ENCODE measurements around the gene SDHA.
"Not testable (repeated sequence)": the region's sequence is repeated elsewhere in the genome, so short reads cannot be mapped to it uniquely, and the experiment has no call there.

The SDHA gene

DNA sequence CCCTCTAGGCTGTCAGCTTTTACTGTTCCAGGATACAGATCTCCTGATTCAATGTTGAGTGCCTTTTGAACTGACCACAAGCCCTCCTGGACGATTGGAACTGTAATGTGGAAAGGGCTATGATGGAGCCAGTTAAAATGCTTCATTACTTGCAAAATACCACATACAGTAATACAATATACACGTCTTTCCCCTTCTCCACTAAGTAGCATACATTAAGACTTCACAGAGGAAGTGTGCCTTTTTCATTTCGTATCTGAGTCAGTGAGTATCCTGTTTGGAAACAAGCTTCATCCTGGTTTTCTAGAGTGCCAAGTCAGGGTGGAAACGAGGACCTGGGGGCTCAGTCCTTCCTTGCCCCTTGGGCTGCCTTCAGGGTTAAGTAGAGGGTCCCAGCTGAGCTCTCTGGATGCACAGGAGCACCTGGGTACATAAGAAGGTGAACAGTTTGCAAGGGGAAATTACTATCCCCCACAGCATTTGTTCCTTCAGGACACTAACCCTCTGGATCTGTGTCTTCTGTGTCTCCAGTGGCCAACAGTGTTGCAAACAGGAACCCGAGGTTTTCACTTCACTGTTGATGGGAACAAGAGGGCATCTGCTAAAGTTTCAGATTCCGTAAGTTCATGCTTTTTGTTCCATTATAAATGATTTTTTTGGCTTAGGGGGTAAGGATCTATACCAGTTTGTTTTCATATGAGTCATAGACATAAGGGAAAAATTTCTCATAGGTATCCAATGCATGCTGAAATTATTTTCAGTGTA lies 5.0 kb downstream of the SDHA start:
- DNase-seq (ENCODE audit: low spot score) = not testable (repeated sequence)

DNA sequence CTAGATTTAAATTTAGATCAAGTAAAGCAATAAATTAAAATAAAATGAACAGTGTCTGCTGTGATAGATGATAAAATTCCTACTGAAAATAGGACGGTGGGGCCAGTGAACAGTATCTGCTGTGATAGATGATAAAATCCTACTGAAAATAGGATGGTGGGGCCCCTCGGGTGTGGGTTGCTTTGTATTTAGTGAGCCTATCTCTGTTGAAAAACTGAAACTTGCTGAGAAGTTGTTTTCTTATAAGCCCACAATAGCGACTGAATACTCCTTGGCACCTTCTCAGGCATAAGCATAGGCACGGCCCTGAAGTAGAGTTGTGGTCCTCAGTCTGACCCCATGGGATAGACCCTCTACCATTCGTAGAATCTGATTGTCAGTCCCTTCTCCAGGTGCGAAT lies 5.7 kb downstream of the SDHA start:
- DNase-seq (ENCODE audit: low spot score) = no peak

DNA sequence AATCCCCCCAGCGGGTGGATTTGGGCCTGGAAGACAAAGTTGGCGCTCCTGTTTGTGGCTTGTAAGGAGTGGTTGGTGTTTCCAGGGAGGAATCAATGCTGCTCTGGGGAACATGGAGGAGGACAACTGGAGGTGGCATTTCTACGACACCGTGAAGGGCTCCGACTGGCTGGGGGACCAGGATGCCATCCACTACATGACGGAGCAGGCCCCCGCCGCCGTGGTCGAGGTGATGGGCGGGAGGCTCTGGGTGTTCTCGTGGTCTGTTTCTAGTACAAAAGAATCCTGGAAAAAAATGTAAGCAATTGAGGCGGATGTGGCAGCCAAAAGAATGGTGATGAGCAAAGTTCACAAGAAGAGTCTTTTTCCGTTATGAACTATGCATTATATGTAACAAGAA lies 7.2 kb downstream of the SDHA start:
- DNase-seq (ENCODE audit: low spot score) = no peak

DNA sequence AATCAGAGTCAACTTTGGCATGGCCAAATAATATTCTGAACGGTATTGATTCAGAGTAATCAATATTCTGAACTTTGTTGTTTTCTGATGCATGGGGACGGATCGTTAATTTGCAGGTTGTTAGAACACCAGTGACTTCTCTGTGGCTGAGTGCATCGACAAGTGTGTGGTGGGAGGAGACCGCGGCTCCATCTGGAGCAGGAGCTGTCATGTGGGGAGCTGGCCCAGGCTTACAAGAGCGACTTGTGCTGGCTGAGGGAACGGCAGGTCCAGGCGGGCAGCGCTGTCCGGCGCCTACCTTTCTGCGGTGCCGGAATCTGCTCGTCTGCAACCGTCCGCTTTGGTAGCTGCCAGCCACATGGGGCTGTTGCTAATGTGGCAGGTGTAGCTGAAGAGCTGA lies 9.3 kb downstream of the SDHA start:
- DNase-seq (ENCODE audit: low spot score) = not testable (repeated sequence)

DNA sequence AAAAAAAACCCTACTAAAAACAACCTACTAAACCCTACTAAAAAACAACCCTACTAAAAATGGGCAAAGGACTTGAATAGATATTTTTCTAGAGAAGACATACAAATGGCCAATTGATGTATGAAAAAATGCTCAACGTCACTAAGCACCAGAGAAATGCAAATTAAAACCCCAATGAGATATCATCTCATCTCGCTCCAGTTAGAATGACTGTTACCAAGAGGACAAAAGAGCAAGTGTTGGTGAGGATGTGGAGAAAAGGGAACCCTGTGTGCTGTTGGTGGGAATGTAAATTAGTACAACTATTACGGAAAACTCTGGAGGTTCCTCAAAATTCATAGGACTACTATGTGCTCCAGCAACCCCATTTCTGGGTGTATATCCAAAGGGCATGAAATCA lies 10.8 kb downstream of the SDHA start:
- no peak for DNase-seq (ENCODE audit: low spot score)

DNA sequence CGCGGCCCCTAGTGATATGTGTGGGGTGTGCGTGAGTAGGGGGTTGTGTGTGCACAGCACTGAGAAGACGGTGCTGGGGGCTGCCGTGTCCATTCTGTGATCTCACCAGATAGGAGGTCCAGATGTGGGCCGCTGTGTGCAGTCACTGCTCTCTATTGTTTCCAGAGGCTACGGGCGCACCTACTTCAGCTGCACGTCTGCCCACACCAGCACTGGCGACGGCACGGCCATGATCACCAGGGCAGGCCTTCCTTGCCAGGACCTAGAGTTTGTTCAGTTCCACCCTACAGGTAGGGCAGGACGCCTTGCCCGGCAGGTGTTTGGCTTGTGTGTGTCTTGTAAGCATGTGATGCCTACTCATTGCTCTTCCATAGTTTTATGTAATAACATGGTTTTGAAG lies 12.6 kb downstream of the SDHA start:
- no peak for DNase-seq (ENCODE audit: low spot score)

DNA sequence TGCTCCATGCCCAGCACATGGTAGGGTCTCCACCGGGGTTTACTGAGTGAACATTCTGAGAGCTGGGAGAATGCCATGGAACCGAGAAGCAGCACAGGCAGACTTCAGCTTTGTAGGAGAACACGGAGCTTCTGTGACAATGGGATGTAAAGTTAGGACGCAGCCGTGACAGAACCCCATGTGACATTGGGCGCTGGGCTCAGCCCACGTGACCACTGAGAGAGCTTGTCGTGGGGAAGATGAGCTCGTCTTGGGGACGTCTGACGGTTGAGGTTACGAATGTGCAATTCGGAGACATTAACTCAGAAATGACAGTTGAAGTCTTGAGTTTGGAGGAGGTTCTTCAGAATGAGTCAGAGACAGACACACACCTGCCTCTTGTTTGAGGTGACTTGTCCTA lies 13.5 kb downstream of the SDHA start:
- no peak for DNase-seq (ENCODE audit: low spot score)

DNA sequence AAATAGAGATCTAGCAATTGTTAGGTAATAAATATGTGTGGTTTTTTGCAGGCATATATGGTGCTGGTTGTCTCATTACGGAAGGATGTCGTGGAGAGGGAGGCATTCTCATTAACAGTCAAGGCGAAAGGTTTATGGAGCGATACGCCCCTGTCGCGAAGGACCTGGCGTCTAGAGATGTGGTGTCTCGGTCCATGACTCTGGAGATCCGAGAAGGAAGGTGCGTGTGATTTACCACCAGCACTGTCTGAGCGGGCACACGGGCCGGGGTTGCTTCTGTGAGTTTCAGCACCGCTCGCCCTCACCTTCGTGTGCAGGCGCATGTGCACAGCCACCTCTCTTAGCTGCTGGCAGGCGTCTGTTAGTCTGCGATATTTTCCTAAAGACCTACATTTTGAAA lies 15.3 kb downstream of the SDHA start:
- DNase-seq (ENCODE audit: low spot score) = not testable (repeated sequence)

DNA sequence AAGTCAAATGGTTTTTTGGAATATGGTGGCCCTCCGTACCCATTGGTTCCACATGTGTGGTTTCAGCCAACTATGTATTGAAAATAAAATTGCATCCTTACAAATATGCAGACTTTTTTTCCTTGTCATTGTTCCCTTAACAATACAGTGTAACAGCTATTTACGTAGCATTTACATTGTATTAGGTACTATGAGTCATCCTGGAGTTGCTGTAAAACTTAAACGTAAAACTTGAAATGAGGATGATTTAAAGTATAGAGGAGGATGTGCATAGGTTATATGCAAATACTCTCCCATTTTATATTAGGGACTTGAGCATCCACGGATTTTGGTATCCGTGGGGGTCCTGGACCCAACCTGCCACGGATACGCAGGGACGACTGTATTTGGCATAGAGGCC lies 16.3 kb downstream of the SDHA start:
- no peak for DNase-seq (ENCODE audit: low spot score)

DNA sequence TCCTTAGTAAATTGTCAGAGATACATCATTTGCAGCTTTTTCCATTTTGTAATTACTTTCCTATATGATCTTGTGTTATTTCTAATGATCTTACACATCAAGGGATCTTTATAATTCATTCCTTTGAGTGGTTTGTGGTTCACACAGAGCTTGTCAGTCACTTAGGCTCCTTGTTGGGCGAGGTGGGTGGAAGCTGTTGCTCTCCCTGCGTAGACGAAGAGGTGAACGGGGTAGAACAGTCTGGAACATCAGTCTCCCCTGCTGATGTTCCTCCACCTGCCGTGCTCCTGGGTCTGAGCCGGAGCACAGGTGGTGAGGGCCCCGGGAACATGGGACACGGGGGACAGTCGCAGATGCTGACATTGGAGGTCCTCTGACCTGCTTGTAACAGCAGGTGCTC lies 17.4 kb downstream of the SDHA start:
- not testable (repeated sequence) for DNase-seq (ENCODE audit: low spot score)

DNA sequence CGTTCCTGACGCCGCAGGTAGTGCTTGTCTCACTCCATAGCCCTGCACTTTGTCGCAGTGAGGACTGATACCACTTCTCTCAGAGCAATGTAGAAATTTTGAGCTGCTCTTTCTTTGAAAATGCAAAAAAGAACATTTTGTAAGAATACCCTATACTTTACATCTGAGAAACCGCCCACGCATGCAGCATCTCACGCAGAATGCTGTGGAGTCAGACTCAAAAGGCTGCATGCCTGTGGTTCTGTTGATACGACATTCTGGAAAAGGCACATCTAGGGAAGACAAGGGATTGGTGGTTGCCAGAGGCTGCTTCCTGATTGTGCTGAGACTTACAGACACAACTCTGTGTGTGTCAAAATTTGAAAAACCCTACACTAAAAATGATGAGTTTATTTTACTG lies 19.8 kb downstream of the SDHA start:
- DNase-seq (ENCODE audit: low spot score) = not testable (repeated sequence)

DNA sequence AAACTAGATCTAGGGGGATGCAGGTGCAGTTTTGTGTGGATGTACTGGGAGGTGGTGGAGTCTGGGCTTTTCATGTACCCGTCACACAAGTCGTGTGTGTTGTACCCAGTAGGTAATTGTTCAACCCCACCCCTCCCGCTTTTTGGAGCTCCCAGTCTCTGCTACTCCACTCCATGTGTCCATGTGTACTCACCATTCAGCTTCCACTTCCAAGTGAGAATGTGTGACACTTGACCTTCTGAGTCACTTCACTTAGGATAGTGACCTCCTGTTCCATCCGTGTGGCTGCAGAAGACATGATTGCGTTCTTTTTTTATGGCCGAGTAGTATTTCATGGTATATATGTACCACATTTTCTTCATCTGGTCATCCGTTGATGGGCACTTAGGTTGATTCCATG lies 22.4 kb downstream of the SDHA start:
- DNase-seq (ENCODE audit: low spot score) = not testable (repeated sequence)

DNA sequence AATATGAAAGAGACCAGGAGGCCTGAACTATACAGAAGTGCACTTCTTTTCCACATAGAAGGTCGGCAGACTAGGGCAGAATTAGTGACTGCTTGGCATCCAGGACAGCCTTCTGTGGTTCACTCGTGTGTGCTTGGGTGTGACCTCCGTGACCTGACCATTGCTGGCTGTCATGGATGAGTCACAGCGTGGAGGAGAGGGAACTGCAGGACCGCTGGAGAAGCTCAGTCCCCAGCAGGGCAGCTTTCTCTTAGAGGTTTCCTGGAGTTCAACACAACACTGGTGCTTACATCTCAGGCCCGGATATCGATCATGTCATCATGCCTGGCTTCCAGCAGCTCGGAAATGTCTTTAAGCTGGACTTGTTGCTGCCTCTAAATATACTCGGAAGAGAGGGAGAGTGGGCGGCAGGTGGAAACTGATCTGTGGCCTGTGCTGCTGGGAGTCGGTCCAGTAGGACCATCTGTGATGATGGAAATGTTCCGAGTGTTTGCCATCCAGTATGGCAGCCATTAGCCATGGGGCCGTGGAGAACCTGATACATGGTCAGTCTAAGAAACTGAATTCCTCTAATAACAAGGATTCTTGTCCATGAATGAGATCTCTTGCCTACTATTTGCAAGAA lies 23.0 kb downstream of the SDHA start:
- not testable (repeated sequence) for DNase-seq (ENCODE audit: low spot score)

DNA sequence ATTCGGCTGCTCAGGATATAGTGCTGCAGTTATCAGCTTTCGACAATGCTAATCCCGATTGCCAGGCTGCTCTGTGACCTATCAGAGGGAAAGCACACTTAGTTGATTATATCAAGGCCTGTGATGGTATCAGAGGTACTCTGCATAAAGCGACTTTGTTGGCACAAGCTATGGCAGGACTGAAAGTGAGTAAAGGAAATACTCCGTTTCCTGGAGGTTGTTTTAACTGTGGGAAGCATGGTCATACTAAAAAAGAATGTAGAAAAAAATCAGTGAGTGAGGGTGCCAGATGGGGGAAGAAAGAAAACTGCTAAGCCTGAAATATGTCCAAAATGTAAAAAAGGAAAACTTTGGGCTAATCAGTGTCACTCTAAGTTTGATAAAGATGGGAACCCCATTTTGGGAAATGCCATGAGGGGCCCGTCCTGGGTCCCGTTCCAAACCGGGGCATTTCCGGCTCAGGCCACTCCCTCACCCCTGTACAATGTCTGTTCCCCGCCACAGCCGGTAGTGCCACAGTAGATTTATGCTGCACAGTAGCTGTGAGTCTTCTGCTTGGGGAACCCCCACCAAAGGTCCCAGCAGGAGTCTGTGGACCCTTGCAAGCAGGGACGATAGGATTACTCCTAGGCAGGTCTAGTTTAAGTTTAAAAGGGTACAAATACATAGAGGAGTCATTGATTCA lies 25.7 kb downstream of the SDHA start:
- not testable (repeated sequence) for DNase-seq (ENCODE audit: low spot score)

DNA sequence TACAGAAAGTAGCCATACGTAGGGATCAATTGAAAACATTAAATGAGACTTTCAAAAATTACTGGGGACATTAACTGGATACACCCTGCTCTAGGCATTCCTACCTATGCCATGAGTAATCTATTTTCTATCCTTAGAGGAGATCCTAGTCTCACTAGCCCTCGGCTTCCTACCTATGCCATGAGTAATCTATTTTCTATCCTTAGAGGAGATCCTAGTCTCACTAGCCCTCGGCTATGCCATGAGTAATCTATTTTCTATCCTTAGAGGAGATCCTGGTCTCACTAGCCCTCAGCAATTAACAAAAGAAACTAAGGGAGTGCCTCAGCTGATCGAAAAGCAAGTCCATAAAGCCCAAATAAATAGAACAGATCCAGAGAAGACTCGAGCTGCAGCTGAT lies 27.6 kb downstream of the SDHA start:
- not testable (repeated sequence) for DNase-seq (ENCODE audit: low spot score)

DNA sequence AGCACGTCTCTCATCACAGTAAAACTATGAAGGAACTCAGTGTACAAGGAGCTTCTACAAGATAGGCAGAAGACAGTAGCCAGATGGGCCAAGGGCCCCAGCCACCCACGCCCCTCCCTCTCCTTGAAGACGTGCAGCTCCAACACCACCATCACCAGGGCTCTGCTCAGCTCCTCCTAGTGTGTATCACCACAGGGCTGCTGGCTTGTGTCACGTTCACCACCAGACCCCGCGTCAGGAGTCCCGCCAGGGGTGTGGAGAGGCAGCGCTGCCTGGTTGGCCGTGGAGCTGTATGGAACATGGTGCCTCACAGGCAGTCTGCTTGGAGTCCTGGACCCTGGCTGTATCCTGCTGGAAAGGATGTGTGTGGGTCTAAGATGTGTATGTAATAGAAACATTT lies 32.3 kb downstream of the SDHA start:
- DNase-seq (ENCODE audit: low spot score) = not testable (repeated sequence)

DNA sequence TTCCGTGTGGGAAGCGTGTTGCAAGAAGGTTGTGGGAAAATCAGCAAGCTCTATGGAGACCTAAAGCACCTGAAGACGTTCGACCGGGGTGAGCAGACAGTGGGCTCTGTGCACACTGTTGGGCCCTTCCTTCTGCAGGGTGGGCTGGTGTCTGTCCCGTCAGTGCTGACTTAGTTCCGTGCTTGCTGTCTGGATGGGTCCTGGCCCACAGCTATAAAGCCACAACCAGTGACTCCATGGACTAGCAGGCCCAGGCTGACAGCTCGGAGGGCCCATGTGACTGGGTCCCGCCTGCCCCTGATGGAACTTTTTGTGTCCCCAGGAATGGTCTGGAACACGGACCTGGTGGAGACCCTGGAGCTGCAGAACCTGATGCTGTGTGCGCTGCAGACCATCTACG lies 32.9 kb downstream of the SDHA start:
- not testable (repeated sequence) for DNase-seq (ENCODE audit: low spot score)

DNA sequence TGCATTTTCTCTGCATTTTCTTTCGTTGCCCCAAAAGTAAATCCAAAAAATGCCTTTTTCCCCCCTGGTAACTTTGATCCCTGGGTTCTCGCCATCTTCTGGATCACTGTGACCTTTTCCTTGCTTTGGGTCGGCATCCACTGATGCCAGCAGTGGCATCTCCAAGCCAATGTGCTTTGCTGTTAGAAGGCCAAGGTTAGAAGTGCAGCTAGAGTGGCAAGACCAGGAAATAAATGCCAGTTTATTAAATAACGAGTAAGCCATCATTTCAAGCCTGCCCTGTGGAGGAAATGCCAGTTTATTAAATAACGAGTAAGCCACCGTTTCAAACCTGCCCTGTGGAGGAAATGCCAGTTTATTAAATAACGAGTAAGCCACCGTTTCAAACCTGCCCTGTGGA lies 33.4 kb downstream of the SDHA start:
- DNase-seq (ENCODE audit: low spot score) = not testable (repeated sequence)

DNA sequence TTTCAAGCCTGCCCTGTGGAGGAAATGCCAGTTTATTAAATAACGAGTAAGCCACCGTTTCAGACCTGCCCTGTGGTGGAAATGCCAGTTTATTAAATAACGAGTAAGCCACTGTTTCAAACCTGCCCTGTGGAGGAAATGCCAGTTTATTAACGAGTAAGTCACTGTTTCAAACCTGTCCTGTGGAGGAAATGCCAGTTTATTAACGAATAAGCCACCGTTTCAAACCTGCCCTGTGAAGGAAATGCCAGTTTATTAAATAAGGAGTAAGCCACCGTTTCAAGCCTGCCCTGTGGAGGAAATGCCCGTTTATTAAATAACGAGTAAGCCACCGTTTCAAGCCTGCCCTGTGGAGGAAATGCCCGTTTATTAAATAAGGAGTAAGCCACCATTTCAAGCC lies 33.9 kb downstream of the SDHA start:
- not testable (repeated sequence) for DNase-seq (ENCODE audit: low spot score)

DNA sequence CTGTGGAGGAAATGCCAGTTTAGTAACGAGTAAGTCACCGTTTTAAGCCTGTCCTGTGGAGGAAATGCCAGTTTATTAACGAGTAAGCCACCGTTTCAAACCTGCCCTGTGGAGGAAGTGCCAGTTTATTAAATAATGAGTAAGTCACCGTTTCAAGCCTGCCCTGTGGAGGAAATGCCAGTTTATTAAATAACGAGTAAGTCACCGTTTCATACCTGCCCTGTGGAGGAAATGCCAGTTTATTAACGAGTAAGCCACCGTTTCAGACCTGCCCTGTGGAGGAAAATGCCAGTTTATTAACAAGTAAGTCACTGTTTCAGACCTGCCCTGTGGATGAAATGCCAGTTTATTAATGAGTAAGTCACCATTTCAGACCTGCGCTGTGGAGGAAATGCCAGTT lies 34.4 kb downstream of the SDHA start:
- DNase-seq (ENCODE audit: low spot score) = no peak

DNA sequence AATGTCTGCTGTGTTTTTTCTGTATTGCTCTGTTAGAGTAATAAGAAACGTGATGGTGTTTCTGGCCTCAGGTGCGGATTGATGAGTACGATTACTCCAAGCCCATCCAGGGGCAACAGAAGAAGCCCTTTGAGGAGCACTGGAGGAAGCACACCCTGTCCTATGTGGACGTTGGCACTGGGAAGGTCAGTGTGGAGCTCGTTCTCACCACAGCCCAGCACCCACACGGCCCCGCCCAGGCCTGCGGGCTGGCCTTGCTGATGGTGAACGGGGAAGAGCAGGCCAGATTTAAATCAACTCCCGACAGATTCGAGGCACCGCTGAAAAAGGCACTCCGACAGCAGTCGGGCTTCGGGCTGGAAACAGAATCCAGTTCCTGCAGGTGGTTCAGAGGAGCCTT lies 36.2 kb downstream of the SDHA start:
- DNase-seq (ENCODE audit: low spot score) = not testable (repeated sequence)

DNA sequence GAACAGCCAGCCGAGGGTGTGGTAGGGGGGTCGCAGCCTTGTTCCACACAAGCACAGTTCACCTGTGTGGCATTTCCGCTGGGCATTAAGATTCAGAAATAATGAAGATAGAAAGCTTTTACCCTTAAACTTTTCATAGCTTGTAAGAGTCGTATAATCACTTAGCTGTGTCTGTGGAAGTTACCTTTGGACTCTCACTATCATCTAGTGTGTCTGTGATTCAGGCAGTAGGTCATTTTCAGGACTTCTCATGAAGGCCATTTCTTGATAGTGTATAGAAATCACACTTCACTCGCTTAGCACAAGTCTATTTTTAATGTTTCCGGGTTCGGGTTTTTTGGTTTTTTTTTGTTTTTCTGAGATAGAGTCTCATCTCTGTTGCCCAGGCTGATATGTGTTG lies 37.0 kb downstream of the SDHA start:
- not testable (repeated sequence) for DNase-seq (ENCODE audit: low spot score)

DNA sequence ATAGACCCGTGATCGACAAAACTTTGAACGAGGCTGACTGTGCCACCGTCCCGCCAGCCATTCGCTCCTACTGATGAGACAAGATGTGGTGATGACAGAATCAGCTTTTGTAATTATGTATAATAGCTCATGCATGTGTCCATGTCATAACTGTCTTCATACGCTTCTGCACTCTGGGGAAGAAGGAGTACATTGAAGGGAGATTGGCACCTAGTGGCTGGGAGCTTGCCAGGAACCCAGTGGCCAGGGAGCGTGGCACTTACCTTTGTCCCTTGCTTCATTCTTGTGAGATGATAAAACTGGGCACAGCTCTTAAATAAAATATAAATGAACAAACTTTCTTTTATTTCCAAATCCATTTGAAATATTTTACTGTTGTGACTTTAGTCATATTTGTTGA lies 38.2 kb downstream of the SDHA start:
- not testable (repeated sequence) for DNase-seq (ENCODE audit: low spot score)

Measured in AG20443 (cell line).